Measurements from ENCODE around the gene IL1A. TPM values are rescaled to one million over a fixed set of nuclear protein-coding genes. Genes with fewer than 3 reads are reported as not detected.
A peak's percentile ranks its signal among the peaks of the same experiment; 100 is the strongest.

The IL1A gene
- total and polyA plus RNA-seq, 2 donors (not counting 3 experiments of a cell fraction or from before 2014, with no cell fraction given), result 0.29 to 1.4 TPM

DNA sequence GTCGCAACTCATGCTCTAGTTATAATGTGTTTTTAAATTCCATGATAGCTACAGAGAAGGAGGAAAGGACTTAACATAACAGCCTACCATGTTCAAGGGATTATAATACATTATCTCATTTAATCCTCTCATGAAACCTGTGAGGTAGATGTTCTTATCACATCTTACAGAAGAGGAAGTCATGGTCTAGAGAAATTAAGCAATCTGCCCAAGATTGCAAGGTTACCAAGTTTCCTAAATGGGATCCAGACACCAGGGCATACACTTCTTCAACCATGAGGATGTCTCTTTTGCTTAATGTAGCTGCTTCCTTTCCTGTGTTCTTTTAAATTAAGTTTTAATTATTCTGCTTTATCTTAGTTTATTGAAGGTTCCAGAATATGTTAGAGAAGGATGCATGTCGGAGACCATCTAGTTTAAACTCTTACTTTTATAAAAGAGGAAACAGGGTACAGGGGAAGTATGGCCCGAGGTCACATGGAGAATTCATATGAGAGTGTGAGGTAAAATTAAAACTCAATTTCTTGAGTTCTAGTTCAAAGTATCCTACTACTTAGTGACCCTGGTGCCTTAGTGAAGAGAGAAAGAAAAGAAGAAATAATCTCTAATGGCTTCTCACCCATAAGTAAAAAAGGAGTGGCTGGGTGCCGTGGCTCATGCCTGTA lies 3.6 kb upstream of the IL1A start:
- POLR2A ChIA-PET, result no interaction called here
- Histone ChIP-seq H3K9me3 (replicated peaks; ENCODE audit: control insufficient read depth, insufficient read depth, low read length) (no peaks in the 10 kb centered on the region), H3K9me1 (replicated peaks; ENCODE audit: control insufficient read depth, extremely low read depth, insufficient read depth, low read length) (no peaks in the 10 kb centered on the region), H4K20me1 (replicated peaks; ENCODE audit: control insufficient read depth, extremely low read depth, insufficient read depth, low read length) (no peaks in the 10 kb centered on the region), H3K4me2 (ENCODE audit: insufficient read depth, low read length) (peak overlapping the region; percentile 82), H3K9ac (replicated peaks; ENCODE audit: extremely low read depth, insufficient read depth, low read length) (peak overlapping the region; percentile 5), H3K79me2 (ENCODE audit: control insufficient read depth, insufficient read depth, low read length) (no peaks in the 10 kb centered on the region), H3K4me3 (replicated peaks in 1 of 3; ENCODE audit: insufficient read depth in 1 of 3, low read depth in 1 of 3, low read length in 3 of 3) (peak overlapping the region in 1 of 3 experiments; percentile 13), H3K4me1 (ENCODE audit: control insufficient read depth, extremely low read depth, insufficient read depth, low read length) (peaks cover 40% of the 10 kb centered on the region), H2AFZ (ENCODE audit: low read depth, low read length) (peak overlapping the region; percentile 14), H3K27ac (ENCODE audit: insufficient read depth, low read depth, low read length) (peak overlapping the region; percentile 74), H3K27me3 (ENCODE audit: control insufficient read depth in 2 of 2, insufficient read depth in 2 of 2, low read length in 2 of 2) (no peaks in the 10 kb centered on the region), H3K36me3 (ENCODE audit: control insufficient read depth in 2 of 2, extremely low read depth in 1 of 2, insufficient read depth in 2 of 2, low read length in 2 of 2) (no peaks in the 10 kb centered on the region)
- BruUV-seq (replicated peaks), result no TSS peak
- intact Hi-C loops (cut with micrococcal nuclease), result loop anchor here (1.0 kb wide), 3 partner anchors 24 to 93 kb away; partner anchors contain the start of gene CKAP2L
- CTCF ChIA-PET, result interaction anchor here (1.0 to 1.9 kb wide), 4 partner anchors 17 to 154 kb away, joined by 3 to 8 read pairs (median 3); no protein-coding TSS in a partner anchor
- dilution Hi-C loops (cut with MboI; ENCODE audit: extremely low pct_ligation_motif_present, low sequenced_read_pairs), result no loop called here
- DNase-seq (ENCODE audit: low read depth, low spot score) (no peak), FAIRE-seq (no peak)
- TF ChIP-seq, protein P1, sequence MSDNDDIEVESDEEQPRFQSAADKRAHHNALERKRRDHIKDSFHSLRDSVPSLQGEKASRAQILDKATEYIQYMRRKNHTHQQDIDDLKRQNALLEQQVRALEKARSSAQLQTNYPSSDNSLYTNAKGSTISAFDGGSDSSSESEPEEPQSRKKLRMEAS (IDR thresholded peaks at IDR 0.05; ENCODE audit: insufficient read depth, insufficient read length), result no peak
- TF ChIP-seq FOS (IDR thresholded peaks at IDR 0.05; ENCODE audit: borderline replicate concordance, insufficient read depth, low read length) (no peak), MYC (IDR thresholded peaks at IDR 0.05; ENCODE audit: low read depth, low read length) (no peak), JUN (IDR thresholded peaks at IDR 0.05; ENCODE audit: borderline replicate concordance, insufficient read depth, insufficient read length, low read depth) (no peak), POLR2A (IDR thresholded peaks at IDR 0.05; ENCODE audit: low read depth, low read length) (no peak), EZH2 (IDR thresholded peaks at IDR 0.05; ENCODE audit: borderline replicate concordance, low read depth, low read length, severe bottlenecking) (no peak), GATA2 (IDR thresholded peaks at IDR 0.05; ENCODE audit: insufficient read depth, insufficient read length, low read depth, low read length) (no peak), POLR2AphosphoS5 (IDR thresholded peaks at IDR 0.05; ENCODE audit: insufficient read depth, low read depth, low read length) (no peak)
- TF ChIP-seq, protein P2, sequence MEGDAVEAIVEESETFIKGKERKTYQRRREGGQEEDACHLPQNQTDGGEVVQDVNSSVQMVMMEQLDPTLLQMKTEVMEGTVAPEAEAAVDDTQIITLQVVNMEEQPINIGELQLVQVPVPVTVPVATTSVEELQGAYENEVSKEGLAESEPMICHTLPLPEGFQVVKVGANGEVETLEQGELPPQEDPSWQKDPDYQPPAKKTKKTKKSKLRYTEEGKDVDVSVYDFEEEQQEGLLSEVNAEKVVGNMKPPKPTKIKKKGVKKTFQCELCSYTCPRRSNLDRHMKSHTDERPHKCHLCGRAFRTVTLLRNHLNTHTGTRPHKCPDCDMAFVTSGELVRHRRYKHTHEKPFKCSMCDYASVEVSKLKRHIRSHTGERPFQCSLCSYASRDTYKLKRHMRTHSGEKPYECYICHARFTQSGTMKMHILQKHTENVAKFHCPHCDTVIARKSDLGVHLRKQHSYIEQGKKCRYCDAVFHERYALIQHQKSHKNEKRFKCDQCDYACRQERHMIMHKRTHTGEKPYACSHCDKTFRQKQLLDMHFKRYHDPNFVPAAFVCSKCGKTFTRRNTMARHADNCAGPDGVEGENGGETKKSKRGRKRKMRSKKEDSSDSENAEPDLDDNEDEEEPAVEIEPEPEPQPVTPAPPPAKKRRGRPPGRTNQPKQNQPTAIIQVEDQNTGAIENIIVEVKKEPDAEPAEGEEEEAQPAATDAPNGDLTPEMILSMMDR (IDR thresholded peaks at IDR 0.05; ENCODE audit: extremely low read depth in 1 of 2, insufficient read depth in 1 of 2, low read depth in 1 of 2, low read length in 2 of 2), result no peak

All from endothelial cell of umbilical vein (primary cell).